GM19463 (cell line): ENCODE results near the gene WNK4.
A peak's percentile ranks its signal among the peaks of the same experiment; 100 is the strongest.

Source experiments
- ATAC-seq: cut with Tn5 transposase; IDR thresholded peaks from one replicate; pipeline ENCODE4 v1.9.1; 2021; ENCODE audit warnings: mild to moderate bottlenecking, moderate library complexity; ENCODE audit not compliant: unreplicated experiment

The WNK4 gene

DNA sequence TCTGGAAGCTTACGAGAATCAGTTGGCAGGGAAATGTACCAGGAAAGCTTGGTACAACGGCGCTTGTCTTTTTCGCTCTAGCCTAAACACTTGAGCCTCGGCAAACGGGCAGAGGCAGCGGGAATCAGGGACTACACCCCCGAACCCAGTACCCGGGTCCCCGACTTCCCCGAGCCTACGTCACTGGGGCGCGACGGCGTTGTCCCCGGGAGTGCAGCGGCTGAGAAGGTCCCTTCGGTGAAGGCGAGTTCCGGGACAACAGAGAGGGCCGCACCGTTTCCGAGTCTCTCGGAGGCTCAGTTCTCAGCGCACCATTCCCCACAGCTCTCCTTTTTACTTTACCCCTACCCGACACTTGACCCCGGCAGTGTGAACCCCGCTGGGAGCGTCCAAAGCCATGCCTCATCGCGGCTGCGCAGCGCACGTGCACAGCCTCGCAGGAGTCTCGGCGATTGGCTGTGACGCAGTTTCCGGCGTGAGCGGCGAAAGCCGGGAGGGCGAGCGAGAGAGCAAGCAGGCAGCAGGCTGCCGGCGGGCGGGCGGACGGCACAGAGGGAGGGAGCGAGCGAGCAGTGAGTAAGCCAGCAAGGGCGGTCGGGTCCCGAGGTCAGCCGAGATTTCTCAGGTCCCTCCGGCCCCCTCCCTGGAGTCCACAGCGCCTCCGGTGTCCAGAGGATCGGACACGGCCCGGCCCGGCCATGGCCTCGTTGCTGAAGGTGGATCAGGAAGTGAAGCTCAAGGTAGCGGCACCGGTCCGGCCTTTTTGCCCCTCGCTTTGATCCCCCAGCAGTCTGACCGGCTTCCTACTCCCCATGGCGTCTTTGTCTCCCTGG lies 52.7 kb downstream of the WNK4 start, which contains the start of gene PSME3:
Gene PSME3, plus strand, starts transcription at position 464 of the 833 bp plus-strand sequence. Its CDS starts 235 bp downstream, at position 699.
- peak; percentile 85 for ATAC-seq

DNA sequence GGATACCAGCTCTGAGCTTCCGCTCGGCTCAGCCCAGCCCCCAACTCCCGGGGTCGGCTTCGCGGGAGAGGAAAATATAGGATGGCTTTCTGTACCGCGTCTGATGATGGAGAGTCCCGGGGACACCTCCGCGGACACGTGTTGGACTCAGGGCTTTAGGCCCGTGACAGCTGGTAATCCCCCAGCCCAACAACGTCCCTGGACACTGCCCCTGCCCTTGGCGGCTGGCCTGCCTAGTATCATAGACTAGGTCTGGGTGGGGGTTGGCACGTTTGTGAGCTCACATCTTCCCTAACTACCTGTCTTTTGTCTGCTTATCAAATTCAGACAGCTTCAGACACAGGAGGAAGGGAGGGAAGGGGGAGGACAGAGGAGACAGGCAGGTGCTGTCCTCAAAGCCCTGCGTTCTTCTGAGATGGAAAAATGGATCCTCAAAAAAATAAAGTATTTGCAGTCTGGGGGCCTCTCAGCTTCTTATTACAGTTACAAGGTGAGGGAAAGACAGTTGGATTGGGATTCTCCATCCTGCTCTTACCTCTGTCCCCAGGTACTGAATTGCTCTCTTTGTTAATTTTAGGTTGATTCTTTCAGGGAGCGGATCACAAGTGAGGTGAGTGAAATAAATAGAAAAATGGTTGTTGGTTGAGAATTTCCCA lies 53.5 kb downstream of the WNK4 start:
- ATAC-seq = no peak

DNA sequence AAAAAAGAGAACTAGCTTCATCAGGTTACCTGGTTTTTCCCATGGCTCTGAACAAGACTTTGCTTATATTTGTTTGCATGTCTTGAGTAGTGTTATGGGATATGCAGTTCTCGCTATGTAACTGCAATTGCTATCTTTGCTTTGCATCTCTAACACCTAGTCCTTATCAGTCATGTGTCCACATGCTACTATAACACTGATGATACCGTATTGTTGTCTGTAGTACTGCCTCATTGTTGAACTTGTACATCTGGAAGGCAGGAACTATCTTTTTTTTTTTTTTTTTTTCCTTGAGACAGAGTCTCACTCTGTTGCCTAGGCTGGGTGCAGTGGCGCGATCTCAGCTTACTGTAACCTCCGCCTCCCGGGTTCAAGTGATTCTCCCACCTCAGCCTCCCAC lies 55.3 kb downstream of the WNK4 start:
- ATAC-seq = no peak

DNA sequence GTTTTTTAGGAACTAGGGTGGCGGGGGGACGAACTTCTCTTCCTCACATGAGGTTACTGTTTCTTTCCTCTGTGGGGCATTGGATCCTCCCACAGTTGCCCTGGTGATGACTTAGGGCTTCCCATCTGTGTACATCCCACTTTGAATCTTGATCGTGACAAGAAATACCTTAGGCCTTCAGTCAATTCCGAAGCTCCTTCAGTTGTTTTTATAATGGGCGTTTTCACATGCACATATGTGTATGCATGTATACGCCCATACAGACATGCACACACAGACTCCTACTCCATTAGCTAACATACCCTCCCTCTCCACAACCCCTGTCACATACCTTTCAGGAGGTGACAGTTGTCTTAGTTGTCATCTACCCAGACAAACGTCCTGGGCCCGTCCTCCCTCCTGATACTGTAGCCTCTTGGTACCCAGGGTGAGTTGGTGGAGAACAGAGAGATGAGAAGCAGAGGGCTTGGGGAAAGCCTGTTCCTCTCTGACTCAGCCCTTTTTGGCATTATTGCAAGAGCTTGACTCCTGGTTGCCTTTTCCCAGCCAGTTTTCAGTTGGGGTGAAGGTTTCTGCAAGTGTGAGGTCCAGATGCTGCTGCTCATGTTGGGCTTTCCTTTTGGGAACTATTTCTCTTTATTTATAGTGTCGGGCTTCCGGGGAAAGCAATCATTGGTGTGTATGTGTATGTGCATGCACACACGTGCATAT lies 61.7 kb downstream of the WNK4 start:
- ATAC-seq = no peak

DNA sequence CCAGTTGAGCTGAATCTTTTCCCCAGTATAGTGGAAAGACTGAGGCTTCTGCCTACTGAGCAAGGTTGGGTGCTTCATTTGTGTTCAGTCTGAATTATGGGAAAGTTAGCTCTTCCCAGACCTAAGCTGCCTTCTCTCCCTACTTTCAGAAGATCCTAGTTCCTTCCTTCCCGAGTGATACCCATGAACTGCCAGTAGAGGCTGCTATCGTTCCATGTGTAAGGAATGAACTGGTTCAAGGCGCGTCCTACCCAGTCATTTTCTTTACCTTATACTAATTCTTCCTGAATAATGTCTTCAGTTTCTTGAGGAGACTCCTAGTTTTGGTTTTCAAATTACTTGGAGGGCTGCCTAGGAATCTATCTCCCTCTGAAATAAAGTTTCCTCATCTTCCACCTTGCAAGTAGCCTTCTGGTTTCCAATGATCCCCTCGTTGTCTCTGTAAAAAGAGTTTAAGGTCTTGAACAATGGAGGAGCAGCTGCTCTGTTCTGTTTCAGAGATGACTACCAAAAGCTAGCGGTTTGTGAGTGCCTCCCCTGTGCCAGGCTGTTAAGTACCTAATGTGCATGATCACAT lies 63.0 kb downstream of the WNK4 start:
- ATAC-seq = no peak

DNA sequence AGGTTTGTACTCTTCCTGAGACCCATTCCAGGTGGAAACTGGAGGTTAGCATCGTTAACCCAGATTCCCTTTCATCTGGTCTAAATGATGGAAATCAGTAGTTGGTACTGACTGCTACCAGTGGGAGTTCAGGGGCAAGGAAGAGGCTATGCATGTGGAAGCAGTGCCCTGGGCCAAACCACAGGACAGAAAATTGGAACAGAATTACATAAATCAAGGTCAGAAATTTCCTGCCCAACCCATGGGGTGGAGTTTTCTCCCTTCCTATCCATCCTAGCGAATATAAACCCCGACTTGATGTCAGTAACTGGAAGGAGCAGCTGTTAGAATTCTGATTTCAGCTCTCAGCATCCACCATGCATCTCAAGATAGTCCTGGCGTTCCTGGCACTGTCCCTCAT lies 63.9 kb downstream of the WNK4 start, which contains the start of gene AOC2:
Gene AOC2, plus strand, starts transcription at position 310 of the 400 bp plus-strand sequence. Its CDS starts 47 bp downstream, at position 357.
- no peak for ATAC-seq

DNA sequence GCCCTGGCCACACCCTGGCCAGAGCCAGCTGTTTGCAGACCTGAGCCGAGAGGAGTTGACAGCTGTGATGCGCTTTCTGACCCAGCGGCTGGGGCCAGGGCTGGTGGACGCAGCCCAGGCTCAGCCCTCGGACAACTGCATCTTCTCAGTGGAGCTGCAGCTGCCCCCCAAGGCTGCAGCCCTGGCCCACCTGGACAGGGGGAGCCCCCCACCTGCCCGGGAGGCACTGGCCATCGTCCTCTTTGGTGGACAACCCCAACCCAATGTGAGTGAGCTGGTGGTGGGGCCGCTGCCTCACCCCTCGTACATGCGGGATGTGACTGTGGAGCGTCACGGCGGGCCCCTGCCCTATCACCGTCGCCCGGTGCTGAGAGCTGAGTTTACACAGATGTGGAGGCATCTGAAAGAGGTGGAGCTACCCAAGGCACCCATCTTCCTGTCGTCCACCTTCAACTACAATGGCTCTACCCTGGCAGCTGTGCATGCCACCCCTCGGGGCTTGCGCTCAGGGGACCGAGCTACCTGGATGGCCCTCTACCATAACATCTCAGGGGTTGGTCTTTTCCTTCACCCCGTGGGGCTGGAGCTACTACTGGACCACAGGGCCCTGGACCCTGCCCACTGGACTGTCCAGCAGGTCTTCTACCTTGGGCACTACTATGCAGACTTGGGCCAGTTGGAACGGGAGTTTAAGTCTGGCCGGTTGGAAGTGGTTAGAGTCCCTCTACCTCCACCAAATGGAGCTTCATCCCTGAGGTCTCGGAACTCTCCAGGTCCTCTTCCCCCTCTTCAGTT lies 64.5 kb downstream of the WNK4 start:
- no peak for ATAC-seq

DNA sequence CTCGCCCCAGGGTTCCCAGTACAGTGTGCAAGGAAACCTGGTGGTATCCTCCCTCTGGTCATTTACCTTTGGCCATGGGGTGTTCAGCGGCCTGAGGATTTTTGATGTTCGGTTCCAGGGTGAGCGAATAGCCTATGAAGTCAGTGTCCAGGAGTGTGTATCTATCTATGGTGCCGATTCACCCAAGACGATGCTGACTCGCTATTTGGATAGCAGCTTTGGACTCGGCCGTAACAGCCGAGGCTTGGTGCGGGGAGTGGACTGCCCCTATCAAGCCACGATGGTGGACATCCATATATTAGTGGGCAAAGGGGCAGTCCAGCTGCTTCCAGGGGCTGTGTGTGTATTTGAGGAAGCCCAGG lies 65.1 kb downstream of the WNK4 start:
- no peak for ATAC-seq

DNA sequence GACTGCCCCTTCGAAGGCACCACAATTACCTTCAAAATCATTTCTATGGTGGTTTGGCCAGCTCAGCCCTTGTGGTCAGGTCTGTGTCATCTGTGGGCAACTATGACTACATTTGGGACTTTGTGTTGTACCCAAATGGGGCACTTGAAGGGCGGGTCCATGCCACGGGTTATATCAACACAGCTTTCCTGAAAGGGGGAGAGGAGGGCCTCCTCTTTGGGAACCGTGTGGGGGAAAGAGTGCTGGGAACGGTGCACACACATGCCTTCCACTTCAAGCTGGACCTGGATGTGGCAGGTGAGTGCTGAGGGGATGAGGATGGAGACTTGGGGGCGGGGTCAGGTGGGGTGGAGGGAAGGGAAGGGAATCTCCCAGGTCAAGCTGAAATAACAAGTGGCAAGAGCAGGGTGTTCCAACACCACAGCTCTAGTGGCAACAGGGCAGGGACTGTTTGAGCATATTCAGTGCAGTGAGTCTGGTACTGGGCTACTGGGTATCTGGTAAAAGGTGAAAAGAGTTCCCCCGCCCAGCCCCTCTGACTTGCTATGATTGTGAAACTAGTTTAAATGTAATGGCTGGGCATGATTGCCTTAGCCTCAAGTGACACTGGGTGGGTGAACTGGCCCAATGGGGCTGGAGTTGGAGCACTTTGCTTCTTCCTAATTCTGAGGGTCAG lies 65.6 kb downstream of the WNK4 start:
- ATAC-seq = no peak
